ENCODE results near the gene SLC35F1.

- TF ChIP-seq REST (IDR thresholded peaks at IDR 0.05; ENCODE audit: low read depth) (no peak), TCF12 (IDR thresholded peaks at IDR 0.05; ENCODE audit: low read depth) (no peak), CEBPB (IDR thresholded peaks at IDR 0.05) (no peak), YY1 (IDR thresholded peaks at IDR 0.05; ENCODE audit: low read depth) (no peak), TAF1 (IDR thresholded peaks at IDR 0.05; ENCODE audit: low read depth) (no peak), NFIC (IDR thresholded peaks at IDR 0.05) (no peak), USF1 (IDR thresholded peaks at IDR 0.05) (no peak), RAD21 (IDR thresholded peaks at IDR 0.05; ENCODE audit: low read depth) (no peak)
Observed at GRCh38 chr6:118135371-118135770, 228.3 kb downstream of the SLC35F1 start.

Data from Ishikawa (cell line).